ENCODE results near the gene MMD.
A peak's percentile ranks its signal among the peaks of the same experiment; 100 is the strongest.
"Not testable (repeated sequence)": the region's sequence is repeated elsewhere in the genome, so short reads cannot be mapped to it uniquely, and the experiment has no call there.

The MMD gene

DNA sequence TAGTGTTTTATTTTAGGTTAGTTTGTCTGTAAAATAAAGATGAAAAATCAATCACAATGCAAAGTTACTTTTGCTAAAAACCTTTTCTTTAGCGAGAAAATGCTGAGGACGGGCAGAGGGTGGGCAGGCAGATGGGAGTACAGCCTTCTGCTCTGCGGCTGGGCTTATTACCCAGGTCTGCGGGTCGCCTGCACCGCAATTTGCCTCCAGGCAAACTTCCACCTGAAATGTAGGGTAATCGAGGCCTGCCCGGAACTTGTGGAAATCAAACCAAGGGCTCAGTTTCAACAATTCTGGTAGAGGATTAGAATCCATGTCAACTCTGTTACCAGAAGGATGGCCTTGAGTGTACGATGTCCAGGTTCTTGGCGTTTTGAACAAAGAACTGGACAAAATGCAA is 22.3 kb upstream of the MMD start:
- no peak for DNase-seq (ENCODE audit: low read depth)

GRCh38 chr17:55442953-55443683 is 21.5 kb upstream of the MMD start:
- DNase-seq (ENCODE audit: low read depth) = no peak

DNA sequence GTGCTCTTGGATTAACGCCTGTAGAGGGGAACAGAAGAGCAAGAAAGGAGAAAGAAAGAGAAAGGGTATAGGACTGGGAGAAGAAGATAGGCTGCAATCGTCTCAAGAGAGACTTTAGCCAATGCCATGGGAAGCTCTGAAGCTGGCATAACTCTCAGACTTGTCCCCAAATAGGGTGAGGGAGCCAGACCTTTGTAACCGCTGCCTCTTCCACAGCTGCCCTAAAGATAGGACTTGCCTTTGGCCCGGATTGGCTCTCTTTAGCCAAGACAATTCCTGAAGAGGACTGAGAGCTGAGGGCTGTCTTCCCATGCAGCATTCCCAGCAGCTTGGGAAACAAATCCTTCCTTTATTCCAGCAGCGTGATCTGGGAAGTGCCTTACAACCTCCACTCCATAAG is 20.8 kb upstream of the MMD start:
- no peak for DNase-seq (ENCODE audit: low read depth)

GRCh38 chr17:55441544-55441943 is 19.9 kb upstream of the MMD start:
- DNase-seq (ENCODE audit: low read depth) = no peak

- no peak for DNase-seq (ENCODE audit: low read depth)
Measured at GRCh38 chr17:55440391-55440790, 18.8 kb upstream of the MMD start.

GRCh38 chr17:55437159-55437605 is 15.5 kb upstream of the MMD start:
- DNase-seq (ENCODE audit: low read depth) = no peak

DNA sequence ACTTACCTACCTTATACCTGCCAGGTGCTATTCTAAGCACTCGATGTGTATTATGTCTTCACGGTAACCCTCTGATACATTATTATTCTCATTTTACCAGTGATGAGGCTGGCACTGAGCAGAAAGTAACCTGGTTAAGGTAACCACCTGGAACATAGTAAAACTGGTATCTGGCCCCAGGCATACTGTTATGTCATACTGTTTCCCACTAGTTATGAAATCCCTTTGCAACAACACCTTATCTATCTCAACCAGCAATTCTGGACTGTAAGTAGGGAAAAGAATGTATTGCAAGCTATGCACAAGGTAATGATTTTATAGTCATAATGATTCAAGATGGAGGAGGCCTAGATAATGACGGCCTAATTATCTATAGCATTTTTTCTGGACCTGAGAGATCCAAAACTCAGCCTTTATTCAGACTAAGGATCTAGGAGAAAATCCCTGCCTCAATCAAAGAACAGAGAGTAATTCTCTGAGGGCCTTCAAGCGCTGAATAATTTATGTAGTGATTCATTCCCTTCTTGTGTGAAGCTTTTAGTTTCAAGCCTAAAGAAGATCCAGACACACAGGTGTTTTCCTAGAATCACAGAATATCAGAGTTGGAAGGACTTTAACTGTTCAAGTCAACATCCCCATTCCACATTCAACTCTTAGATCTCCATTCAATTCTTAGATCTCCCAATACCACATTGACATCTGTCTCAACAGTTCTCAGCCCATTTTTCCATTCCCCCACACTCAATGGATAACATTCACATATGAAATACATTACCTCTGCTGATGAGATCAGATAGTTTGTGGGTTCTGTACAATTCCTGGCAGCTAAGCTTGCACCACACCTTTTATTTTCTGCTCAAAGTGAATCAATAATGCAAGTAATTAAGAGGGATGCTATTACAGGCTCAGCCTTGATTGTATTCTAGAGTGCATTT is 14.9 kb upstream of the MMD start:
- DNase-seq (ENCODE audit: low read depth) = no peak

- DNase-seq (ENCODE audit: low read depth) = no peak
Measured at GRCh38 chr17:55435408-55435807, 13.8 kb upstream of the MMD start.

GRCh38 chr17:55434721-55435120 is 13.1 kb upstream of the MMD start:
- DNase-seq (ENCODE audit: low read depth) = no peak

DNA sequence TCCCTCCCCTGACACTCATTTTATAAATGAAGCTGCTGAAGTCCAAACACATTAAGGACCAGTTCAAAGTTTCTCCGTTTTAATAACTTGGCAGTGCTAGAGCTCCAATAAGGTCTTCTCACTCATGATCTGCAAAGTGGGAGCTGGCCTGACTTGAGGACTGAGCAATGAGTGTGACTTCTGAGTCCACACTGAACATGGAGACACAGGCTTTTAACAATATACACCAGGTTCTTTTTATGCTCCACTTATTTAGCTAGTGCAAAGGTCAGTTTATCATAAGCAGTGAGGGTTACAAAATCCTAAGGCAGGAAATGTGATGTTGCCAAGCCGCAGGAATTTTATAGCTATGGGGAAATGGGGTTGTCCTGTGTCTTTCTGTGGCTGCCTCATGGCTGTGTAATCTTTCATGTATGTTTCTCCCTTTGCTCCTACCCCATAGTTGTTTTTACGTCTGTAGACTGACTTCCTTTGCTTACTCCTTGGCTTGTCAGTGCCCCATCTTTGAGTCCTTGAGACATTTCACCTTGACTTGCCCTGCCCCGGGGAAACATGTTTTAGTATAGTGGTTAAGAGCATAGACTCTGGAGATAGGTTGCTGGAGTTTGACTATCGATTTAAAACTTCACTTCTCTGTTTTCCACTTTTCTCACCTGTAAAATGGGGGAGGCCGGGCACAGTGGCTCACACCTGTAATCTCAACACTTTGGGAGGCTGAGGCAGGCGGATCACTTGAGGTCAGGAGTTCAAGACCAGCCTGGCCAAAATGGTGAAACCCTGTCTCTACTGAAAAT is 12.2 kb upstream of the MMD start:
- peak; percentile 85 for DNase-seq (ENCODE audit: low read depth)

DNA sequence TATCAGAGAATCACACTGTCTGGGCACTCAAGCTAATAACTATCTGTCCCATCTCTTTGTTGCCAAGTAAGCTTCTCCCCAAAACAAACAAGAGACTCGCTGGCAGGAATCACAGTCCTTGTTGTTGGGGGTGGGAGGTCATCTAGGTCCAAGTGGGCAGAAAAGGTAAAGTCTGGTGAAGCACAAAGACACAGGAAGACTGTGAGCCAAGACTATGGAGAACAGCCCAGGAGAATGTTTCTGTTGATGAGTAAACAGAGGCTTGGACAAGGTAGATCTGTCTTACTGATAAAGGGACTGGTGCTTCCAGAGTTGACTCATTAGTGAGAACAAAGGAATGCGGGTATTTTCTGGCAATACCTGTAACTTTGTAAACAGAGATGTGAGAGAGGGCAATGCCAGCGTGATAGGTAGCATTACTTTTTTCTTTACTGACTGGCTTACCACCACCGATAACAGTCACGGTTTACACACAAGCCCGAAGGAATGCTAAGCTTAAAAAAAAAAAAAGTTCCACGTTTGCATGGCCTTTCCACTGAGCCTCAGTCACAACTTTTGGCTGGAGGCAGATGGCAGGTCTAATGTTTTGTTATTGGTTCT is 11.5 kb upstream of the MMD start:
- no peak for DNase-seq (ENCODE audit: low read depth)

DNA sequence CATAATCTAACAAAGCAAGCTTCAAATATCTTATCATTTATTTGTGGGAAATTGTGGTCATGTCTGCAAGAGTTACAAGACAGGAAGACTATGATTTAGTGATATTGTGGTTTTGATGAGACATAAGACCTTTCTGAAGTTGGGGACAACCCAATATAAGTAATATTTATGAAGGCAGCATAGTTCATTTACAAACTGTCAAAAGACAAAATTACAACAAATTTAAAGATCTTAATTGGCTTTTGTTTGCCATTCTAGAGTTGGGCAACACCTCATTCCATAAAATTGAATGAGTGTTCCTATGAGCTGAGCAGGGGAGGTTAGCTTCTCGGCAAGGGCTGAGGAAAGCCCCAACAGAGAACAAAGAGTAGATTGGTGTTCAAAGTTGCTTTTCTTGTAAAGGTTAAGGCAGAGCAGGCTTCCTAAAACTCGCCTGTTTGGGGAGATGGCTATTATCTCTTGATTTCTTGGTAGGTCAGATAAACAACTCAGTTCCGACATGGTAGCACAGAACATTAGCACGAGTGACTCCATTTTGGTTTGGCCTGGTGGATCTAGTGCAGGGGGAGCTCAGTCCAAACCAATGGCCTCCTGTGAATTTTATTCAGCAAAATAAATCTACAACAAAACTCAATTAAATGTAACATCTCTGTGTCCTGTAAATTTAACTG is 10.9 kb upstream of the MMD start:
- DNase-seq (ENCODE audit: low read depth) = no peak

- DNase-seq (ENCODE audit: low read depth) = not testable (repeated sequence)
Measured at GRCh38 chr17:55431914-55432313, 10.3 kb upstream of the MMD start.

DNA sequence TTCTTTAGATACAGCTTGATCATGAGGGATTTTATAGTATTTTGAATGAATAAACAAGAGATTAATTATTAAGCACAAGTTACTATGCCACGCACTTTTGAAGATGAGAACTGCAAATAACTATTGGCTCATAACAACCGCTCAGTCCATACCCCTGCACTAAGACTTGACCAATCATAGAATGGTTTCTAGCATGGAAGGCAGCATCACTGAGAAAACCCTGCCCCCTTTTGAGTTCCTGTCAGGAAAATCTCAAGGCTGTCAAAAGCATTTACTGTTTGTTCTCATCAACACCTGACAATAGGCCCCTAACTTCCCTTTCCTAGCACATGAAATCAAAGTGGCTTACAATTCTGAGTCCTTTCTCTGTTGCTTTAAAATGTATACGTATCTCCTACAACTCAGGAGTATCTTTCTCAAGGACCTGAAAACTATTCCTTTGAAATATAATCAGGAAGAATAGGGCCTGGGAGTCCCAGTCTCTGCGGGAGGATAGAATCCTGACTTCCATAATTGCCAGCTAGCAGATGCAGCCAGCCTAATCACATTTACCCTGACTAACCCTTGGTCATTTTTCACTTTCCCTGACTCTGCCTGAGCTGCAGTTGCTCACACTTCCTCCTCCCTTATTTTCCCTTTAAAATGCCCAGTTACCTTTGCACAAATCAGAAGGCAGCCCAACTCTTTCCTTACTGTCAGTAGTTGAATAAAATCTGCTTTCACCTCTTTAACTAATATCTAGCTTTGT is 9.1 kb upstream of the MMD start:
- no peak for DNase-seq (ENCODE audit: low read depth)

- no peak for DNase-seq (ENCODE audit: low read depth)
Measured at GRCh38 chr17:55427587-55427882, 5.9 kb upstream of the MMD start.

DNA sequence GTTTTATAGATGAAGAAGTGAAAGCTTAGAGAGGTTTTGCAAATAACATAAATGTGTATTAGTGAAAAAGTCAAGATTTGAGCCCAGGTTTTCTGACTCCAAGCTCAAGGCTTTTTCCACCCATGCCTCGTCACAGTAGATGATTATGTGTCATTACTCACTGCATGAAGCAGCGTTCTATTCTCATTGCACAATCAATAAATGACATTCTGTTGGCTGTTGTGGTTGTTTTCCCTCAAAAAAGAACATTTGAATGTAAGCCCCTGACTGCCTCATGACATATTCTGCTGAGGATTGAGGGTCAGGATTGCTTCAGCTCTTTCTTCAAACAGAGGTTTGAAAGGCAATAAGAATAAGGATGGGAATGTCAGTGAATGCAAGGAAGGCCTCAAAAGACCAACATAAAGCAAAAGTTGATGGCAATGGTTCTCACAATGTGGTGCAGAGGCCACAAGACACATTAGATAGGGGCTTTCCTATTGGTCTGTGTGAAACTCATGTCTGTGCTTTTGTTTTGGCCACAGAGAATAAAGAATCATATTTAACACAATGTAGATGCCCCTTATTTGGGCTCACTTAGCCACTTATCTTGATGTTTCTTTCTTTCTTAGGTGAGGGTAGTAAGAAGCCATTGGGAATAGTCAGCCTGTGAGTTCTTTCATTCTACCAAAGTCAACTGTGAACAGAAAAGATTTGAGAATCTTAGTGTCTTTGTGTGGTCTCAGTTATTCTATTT is 5.4 kb upstream of the MMD start:
- DNase-seq (ENCODE audit: low read depth) = no peak

DNA sequence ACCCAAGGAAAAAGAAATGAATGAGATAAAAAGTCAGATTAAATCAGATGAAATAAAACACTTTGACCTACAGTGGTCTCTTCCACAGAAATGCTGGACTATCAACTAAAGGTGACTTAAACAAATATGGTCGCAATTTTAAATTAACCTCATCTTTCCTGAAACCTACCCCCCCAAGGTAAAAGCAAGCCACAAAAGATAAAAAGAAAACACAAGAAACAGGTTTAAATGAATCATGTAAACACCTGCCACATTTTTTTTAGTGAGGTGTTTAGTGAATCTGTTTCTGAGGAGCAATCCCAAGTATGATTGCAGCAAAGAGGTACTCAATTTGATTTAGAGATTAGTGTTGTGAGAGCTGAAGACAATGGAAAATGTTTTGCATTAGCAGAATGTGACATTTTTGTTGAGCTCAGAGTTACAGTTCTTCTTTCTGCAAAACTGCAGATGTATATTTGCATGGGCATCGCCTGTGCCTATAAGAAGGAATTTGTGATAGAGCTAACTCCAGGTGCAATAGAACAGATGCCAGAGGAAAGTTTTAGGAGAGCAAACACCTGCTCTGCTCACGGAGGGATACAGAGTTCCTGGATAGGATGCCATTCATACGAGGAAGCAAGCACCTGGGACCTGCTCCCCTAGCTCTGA is 3.4 kb upstream of the MMD start:
- no peak for DNase-seq (ENCODE audit: low read depth)

DNA sequence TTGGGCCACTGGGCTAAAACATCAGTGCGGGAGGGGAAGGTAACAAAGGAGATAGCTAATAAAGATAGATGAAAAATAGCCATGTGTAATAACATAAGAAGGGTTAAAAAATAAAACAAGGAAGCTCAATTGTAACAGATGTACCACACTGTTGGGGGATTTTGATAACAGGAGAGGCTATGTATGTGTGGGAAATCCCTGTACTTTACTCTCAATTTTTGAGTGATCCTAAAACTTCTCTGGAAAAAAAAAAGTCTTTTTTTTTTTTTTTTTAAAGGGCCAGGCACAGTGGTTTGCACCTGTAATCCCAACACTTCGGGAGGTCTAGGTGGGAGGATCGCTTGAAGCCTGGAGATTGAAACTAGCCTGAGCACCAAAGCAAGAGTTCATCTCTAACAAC is 1.9 kb upstream of the MMD start:
- no peak for DNase-seq (ENCODE audit: low read depth)

DNA sequence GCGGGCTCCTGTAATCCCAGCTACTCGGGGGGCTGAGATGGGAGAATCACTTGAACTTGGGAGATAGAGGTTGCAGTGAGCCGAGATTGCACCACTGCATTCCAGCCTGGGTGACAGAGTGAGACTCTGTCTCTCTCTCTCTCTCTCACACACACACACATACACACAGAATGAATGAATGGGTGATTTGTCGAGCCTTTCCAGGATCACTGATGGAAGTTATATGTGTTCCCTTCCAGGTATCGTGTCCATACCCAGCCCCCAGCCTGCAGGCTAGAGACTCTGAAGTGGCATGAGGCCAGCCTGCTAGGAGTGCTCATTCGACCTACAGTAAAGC is 1.2 kb upstream of the MMD start:
- not testable (repeated sequence) for DNase-seq (ENCODE audit: low read depth)

- no peak for DNase-seq (ENCODE audit: low read depth)
Measured at GRCh38 chr17:55420776-55421178, 858 bp downstream of the MMD start.

All from GM04503 (cell line).